SK-N-MC (cell line): ENCODE results near the gene FDPS.

Experiments
- EZH2 ChIP-seq: fragments of 200-600 bp; sonication (generic); IDR thresholded peaks from one replicate; pipeline ENCODE4 v1.6.1; 2017; ENCODE audit warnings: antibody characterized with exemption
- POLR2AphosphoS5 ChIP-seq: IDR thresholded peaks from 2 replicates; pipeline ENCODE4 v1.6.1; 2012; ENCODE audit warnings: mild to moderate bottlenecking, low read depth, low read length, borderline replicate concordance

DNA sequence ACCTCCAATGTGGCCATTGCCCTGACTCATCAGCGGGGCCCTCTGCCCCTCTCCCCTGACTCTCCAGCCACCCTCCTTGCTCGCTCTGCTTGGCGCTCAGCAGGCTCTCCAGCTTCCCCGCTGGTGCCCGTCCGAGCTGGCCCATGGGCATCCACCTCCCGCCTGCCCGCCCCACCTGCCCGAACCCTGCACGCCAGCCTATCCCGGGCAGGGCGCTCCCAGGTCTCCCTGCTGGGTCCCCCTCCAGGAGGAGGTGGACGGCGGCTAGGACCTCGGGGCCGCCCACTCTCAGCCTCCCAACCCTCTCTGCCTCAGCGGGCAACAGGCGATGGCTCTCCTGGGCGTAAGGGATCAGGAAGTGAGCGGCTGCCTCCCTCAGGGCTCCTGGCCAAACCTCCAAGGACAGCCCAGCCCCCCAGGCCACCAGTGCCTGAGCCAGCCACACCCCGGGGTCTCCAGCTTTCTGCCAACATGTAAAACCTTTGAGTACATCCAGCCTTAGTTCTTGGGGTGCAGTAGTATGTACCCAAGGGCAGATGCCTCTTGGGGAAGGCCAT, 20.6 kb upstream of the FDPS start:
- TF ChIP-seq POLR2AphosphoS5 (no peak), EZH2 (no peak)
